Smooth muscle cell (in vitro differentiated cells): ENCODE results near the gene PABPN1. TPM values are rescaled to one million over a fixed set of nuclear protein-coding genes. Genes with fewer than 3 reads are reported as not detected.

Experiments
- DNase-seq: peaks from one replicate; lab custom pipeline; 2025; ENCODE audit not compliant: unreplicated experiment; lab: John Stamatoyannopoulos, UW
- H2AFZ ChIP-seq: fragments of 200-600 bp; sonication (generic); 2 replicates; pipeline ENCODE4 v1.6.0; 2016; ENCODE audit warnings: antibody characterized with exemption, low read depth, mild to moderate bottlenecking
- H3F3A ChIP-seq: fragments of 200-600 bp; sonication (generic); 2 replicates; pipeline ENCODE4 v1.6.0; 2017; ENCODE audit warnings: antibody characterized with exemption, low read depth
- H3K27ac ChIP-seq: fragments of 200-600 bp; sonication (generic); 2 replicates; pipeline ENCODE4 v1.5.1; 2016; ENCODE audit warnings: low read depth, mild to moderate bottlenecking
- H3K27me3 ChIP-seq: fragments of 200-600 bp; sonication (generic); 2 replicates; pipeline ENCODE4 v1.6.1; 2016; ENCODE audit warnings: low read depth, mild to moderate bottlenecking
- H3K36me3 ChIP-seq: fragments of 200-600 bp; sonication (generic); 2 replicates; pipeline ENCODE4 v1.5.1; 2016; ENCODE audit warnings: low read depth
- H3K4me1 ChIP-seq: fragments of 200-600 bp; sonication (generic); 2 replicates; pipeline ENCODE4 v1.5.1; 2016; ENCODE audit warnings: low read depth
- H3K4me2 ChIP-seq: fragments of 200-600 bp; sonication (generic); 2 replicates; pipeline ENCODE4 v1.6.0; 2016; ENCODE audit warnings: mild to moderate bottlenecking
- H3K4me3 ChIP-seq: fragments of 200-600 bp; sonication (generic); 2 replicates; pipeline ENCODE4 v1.5.1; 2016; ENCODE audit warnings: mild to moderate bottlenecking
- H3K79me2 ChIP-seq: fragments of 200-600 bp; sonication (generic); 2 replicates; pipeline ENCODE4 v1.6.0; 2016; ENCODE audit warnings: low read depth, mild to moderate bottlenecking
- H3K9ac ChIP-seq: fragments of 200-600 bp; sonication (generic); 2 replicates; pipeline ENCODE4 v1.6.0; 2016; ENCODE audit warnings: low read depth
- H3K9me3 ChIP-seq: fragments of 200-600 bp; sonication (generic); replicated peaks from 2 replicates; pipeline ENCODE4 v1.5.1; 2016; ENCODE audit warnings: low read depth
- H4K20me1 ChIP-seq: fragments of 200-600 bp; sonication (generic); 2 replicates; pipeline ENCODE4 v1.6.0; 2016; ENCODE audit warnings: low read depth
- CTCF ChIP-seq: fragments of 200-600 bp; sonication (generic); IDR thresholded peaks from 2 replicates; pipeline ENCODE4 v1.5.1; 2017; ENCODE audit warnings: borderline replicate concordance, mild to moderate bottlenecking, antibody characterized with exemption; ENCODE audit not compliant: insufficient read depth, poor library complexity, severe bottlenecking
- WGBS: methylation state at CpG from one replicate; pipeline ENCODE4 v1.1.7; 2016; ENCODE audit warnings: low lambda C conversion rate; 5-methylcytosine and 5-hydroxymethylcytosine counted together
- polyA plus RNA-seq: library from polyadenylated mRNA; unstranded; fragments of >200 nt; fragmentation: Nextera tagmentation; extraction: Ambion mirVana; gene quantifications from 2 replicates; pipeline ENCODE4 v1.2.1, GENCODE V29; 2016
- total RNA-seq: library from RNA; depleted of rRNA; stranded (reverse); fragments of >200 nt; gene quantifications from 2 replicates; pipeline ENCODE4 v1.2.3, GENCODE V29; 2014

PABPN1 gene
- total and polyA plus RNA-seq, 2 experiments from 2014 or later = 48.3 to 139 TPM

DNA sequence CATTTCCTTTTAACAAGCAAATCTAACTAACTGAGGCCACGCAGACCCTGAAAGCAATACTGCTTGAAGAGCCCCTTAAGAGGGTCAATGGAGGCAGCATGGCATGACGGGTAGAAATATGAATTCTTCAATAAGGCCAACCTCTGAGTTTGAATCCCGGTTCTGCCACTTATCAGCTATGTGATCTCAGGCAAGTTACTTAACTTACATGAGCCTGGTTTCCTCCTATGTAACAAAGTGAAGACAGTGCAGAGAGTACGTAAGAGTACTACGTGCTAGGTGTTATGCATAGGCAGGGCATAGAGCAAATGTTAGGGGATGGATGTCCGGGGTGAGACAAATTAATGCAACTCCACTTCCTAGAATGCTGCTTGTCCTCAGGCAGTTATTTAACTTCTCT, 40.0 kb upstream of the PABPN1 start:
- DNase-seq = no peak
- peaks cover 21% of the 10 kb centered on the region for H3K79me2 ChIP-seq
- WGBS = 94% methylated on average over 6 of the region's 6 CpGs

GRCh38 chr14:23284654-23285529, 36.4 kb upstream of the PABPN1 start:
- peak overlapping the region; percentile 76 for H3K9ac ChIP-seq
- DNase-seq = no peak
- H3K4me2 ChIP-seq = peak overlapping the region; percentile 87
- TF ChIP-seq CTCF = no peak
- H3K36me3 ChIP-seq = no peaks in the 10 kb centered on the region
- peak overlapping the region; percentile 83 for H2AFZ ChIP-seq
- no peaks in the 10 kb centered on the region for H3K9me3 ChIP-seq
- no peak overlapping the region for H3K27ac ChIP-seq
- peak overlapping the region; percentile 72 for H3K4me3 ChIP-seq
- WGBS = 42% methylated on average over 9 of the region's 9 CpGs
- no peaks in the 10 kb centered on the region for H3F3A ChIP-seq
- H3K4me1 ChIP-seq = peaks cover 16% of the 10 kb centered on the region
- peaks cover 8% of the 10 kb centered on the region for H4K20me1 ChIP-seq
- H3K27me3 ChIP-seq = no peaks in the 10 kb centered on the region
- H3K79me2 ChIP-seq = peaks cover 21% of the 10 kb centered on the region

More for the DNA sequence above, 40.0 kb upstream of the PABPN1 start:
- Histone ChIP-seq H3K4me1 (peaks cover 20% of the 10 kb centered on the region), H3K27me3 (no peaks in the 10 kb centered on the region), H3F3A (no peaks in the 10 kb centered on the region), H3K27ac (no peak overlapping the region), H3K4me2 (no peak overlapping the region), H3K36me3 (no peaks in the 10 kb centered on the region), H4K20me1 (peaks cover 11% of the 10 kb centered on the region), H3K4me3 (no peak overlapping the region), H2AFZ (no peak overlapping the region), H3K9ac (no peak overlapping the region), H3K9me3 (no peaks in the 10 kb centered on the region)
- TF ChIP-seq CTCF = no peak

- no peaks in the 10 kb centered on the region for H3F3A ChIP-seq
- DNase-seq = no peak
- H3K4me1 ChIP-seq = peaks cover 10% of the 10 kb centered on the region
- H3K4me3 ChIP-seq = peak overlapping the region; percentile 72
- peaks cover 3% of the 10 kb centered on the region for H4K20me1 ChIP-seq
- no peak overlapping the region for H3K27ac ChIP-seq
- peak overlapping the region; percentile 76 for H3K9ac ChIP-seq
- no peak for TF ChIP-seq CTCF
- peak overlapping the region; percentile 87 for H3K4me2 ChIP-seq
- H3K36me3 ChIP-seq = no peaks in the 10 kb centered on the region
- H3K79me2 ChIP-seq = peaks cover 16% of the 10 kb centered on the region
- H3K27me3 ChIP-seq = no peaks in the 10 kb centered on the region
- no peaks in the 10 kb centered on the region for H3K9me3 ChIP-seq
- WGBS = 3% methylated on average over 15 of the region's 22 CpGs
- H2AFZ ChIP-seq = peak overlapping the region; percentile 83
Observed at GRCh38 chr14:23285530-23286019, 35.7 kb upstream of the PABPN1 start.
